ENCODE data around the gene ARMS2.

DNA sequence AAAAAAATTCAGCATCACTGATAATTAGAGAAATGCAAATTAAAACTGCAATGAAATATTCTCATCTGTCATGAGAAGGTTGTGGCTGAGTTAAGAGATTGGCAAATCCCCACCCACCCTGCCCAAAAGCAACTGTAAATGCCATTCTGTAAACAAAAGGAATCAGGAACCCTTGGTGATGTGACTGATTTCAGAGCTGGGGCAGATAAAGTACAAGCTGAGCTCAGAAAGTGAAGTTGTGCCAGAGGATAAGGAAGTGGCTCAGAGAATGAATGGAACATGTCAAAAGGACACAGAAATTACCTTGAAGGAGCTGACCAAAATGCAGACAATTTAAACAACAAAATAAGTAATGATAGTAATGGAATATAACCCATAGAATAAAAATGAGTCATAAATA is 32.7 kb upstream of the ARMS2 start:
- no peak for TF ChIP-seq CTCF (IDR thresholded peaks at IDR 0.05)
- TF ChIP-seq POLR2A (IDR thresholded peaks at IDR 0.05): no peak
- TF ChIP-seq POLR2AphosphoS5 (IDR thresholded peaks at IDR 0.05): no peak

All from breast epithelium (tissue), 3 donors.